HEK293 (cell line): ENCODE measurements around the gene SYAP1.

Source experiments
- CTCF ChIP-seq: fragments of 450-650 bp; formaldehyde crosslinking; IDR thresholded peaks from 2 replicates; pipeline ENCODE4 v1.5.1; 2016; ENCODE audit warnings: missing biosample characterization, missing genetic modification characterization
- YY2 ChIP-seq: fragments of 450-650 bp; formaldehyde crosslinking; IDR thresholded peaks from 2 replicates; pipeline ENCODE4 v1.5.1; 2016; ENCODE audit warnings: missing biosample characterization, missing genetic modification characterization
- ZNF274 ChIP-seq, 2 experiments: fragments of 200-500 bp in 1 of 2; fragments of 450-650 bp in 1 of 2; sonication (Bioruptor generic) in 1 of 2; formaldehyde crosslinking in 1 of 2; IDR thresholded peaks; 2 replicates each; pipeline versions ENCODE4 v1.5.1 to v1.6.1; 2014 to 2016; ENCODE audit warnings: borderline replicate concordance in 1 of 2, inconsistent platforms in 1 of 2, low read length in 1 of 2, missing biosample characterization in 1 of 2, missing genetic modification characterization in 1 of 2
- ZNF354C ChIP-seq: fragments of 450-650 bp; formaldehyde crosslinking; IDR thresholded peaks from 2 replicates; pipeline ENCODE4 v1.5.1; 2016; ENCODE audit warnings: missing biosample characterization, missing genetic modification characterization, low read depth, borderline replicate concordance
- ZNF558 ChIP-seq: fragments of 450-650 bp; formaldehyde crosslinking; IDR thresholded peaks from 2 replicates; pipeline ENCODE4 v1.5.1; 2016; ENCODE audit warnings: missing biosample characterization, missing genetic modification characterization
- ZNF639 ChIP-seq: fragments of 450-650 bp; formaldehyde crosslinking; IDR thresholded peaks from 2 replicates; pipeline ENCODE4 v1.5.1; 2016; ENCODE audit warnings: missing biosample characterization, missing genetic modification characterization
- TF ChIP-seq, protein P1 (sequence below): fragments of 450-650 bp; formaldehyde crosslinking; IDR thresholded peaks from 2 replicates; pipeline ENCODE4 v1.5.1; 2016; ENCODE audit warnings: missing biosample characterization, missing genetic modification characterization

DNA sequence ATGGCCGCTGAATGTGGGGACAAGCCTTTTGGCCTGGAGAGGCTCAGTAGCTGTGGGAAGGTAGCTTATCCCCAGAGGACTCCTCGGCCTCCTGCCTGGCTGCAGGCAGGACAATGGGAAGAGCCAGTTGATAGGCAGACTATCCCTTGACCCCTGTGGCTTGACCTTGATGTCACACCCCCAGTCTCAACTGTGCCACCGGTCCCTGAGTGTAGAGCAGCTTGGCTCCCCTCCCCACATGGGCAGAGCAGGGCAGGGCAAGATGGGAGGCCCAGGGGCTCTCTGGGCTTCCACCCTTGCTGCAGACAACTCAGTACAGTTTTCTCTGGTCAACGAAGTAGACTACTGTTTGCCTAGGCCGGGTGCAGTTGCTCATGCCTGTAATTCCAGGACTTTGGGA, 25.7 kb downstream of the SYAP1 start:
- no peak for TF ChIP-seq CTCF (tag by site-specific recombination)
- no peak for TF ChIP-seq ZNF639
- no peak for TF ChIP-seq ZNF558
- TF ChIP-seq YY2 (tag by site-specific recombination): no peak
- TF ChIP-seq ZNF354C (tag by site-specific recombination): no peak
- TF ChIP-seq, protein P1, sequence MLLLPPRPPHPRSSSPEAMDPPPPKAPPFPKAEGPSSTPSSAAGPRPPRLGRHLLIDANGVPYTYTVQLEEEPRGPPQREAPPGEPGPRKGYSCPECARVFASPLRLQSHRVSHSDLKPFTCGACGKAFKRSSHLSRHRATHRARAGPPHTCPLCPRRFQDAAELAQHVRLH (tag by site-specific recombination): no peak
- TF ChIP-seq ZNF274 (IDR thresholded peaks at IDR 0.05; ENCODE audit: low read length): no peak
- no peak for TF ChIP-seq ZNF274 (tag by site-specific recombination; IDR thresholded peaks at IDR 0.05; ENCODE audit: borderline replicate concordance)
